ENCODE data around the gene PDE3A. TPM values are rescaled to one million over a fixed set of nuclear protein-coding genes. Genes with fewer than 3 reads are reported as not detected.

PDE3A gene
- total RNA-seq, 1 experiment from 2014 or later = 0.24 TPM

- no peak for DNase-seq
- Histone ChIP-seq H3K36me3 (replicated peaks; ENCODE audit: control insufficient read depth, insufficient read depth, low read length) (no peaks in the 10 kb centered on the region), H3K4me3 (ENCODE audit: insufficient read depth, low read depth, low read length) (no peak overlapping the region), H3K27me3 (ENCODE audit: control insufficient read depth, insufficient read depth, low read length) (no peaks in the 10 kb centered on the region)
Observed at GRCh38 chr12:20473133-20473532, 104.8 kb downstream of the PDE3A start.

- H3K27me3 ChIP-seq (ENCODE audit: control insufficient read depth, insufficient read depth, low read length) = no peaks in the 10 kb centered on the region
- no peak overlapping the region for H3K4me3 ChIP-seq (ENCODE audit: insufficient read depth, low read depth, low read length)
- H3K36me3 ChIP-seq (replicated peaks; ENCODE audit: control insufficient read depth, insufficient read depth, low read length) = no peaks in the 10 kb centered on the region
- DNase-seq = no peak
Observed at GRCh38 chr12:20474016-20474415, 105.7 kb downstream of the PDE3A start.

- no peak for DNase-seq
- Histone ChIP-seq H3K36me3 (replicated peaks; ENCODE audit: control insufficient read depth, insufficient read depth, low read length) (no peaks in the 10 kb centered on the region), H3K4me3 (ENCODE audit: insufficient read depth, low read depth, low read length) (no peak overlapping the region)
Observed at GRCh38 chr12:20474443-20474842, 106.1 kb downstream of the PDE3A start.

GRCh38 chr12:20475542-20475941, 107.2 kb downstream of the PDE3A start:
- DNase-seq = no peak
- Histone ChIP-seq H3K4me3 (ENCODE audit: insufficient read depth, low read depth, low read length) (no peak overlapping the region), H3K27me3 (ENCODE audit: control insufficient read depth, insufficient read depth, low read length) (no peaks in the 10 kb centered on the region)

More at GRCh38 chr12:20474443-20474842, 106.1 kb downstream of the PDE3A start:
- no peaks in the 10 kb centered on the region for H3K27me3 ChIP-seq (ENCODE audit: control insufficient read depth, insufficient read depth, low read length)

GRCh38 chr12:20476551-20476950, 108.2 kb downstream of the PDE3A start:
- no peak overlapping the region for H3K4me3 ChIP-seq (ENCODE audit: insufficient read depth, low read depth, low read length)
- no peak for DNase-seq
- H3K36me3 ChIP-seq (replicated peaks; ENCODE audit: control insufficient read depth, insufficient read depth, low read length) = no peaks in the 10 kb centered on the region
- no peaks in the 10 kb centered on the region for H3K27me3 ChIP-seq (ENCODE audit: control insufficient read depth, insufficient read depth, low read length)

More at GRCh38 chr12:20475542-20475941, 107.2 kb downstream of the PDE3A start:
- no peaks in the 10 kb centered on the region for H3K36me3 ChIP-seq (replicated peaks; ENCODE audit: control insufficient read depth, insufficient read depth, low read length)

GRCh38 chr12:20477255-20477654, 108.9 kb downstream of the PDE3A start:
- DNase-seq = no peak
- H3K4me3 ChIP-seq (ENCODE audit: insufficient read depth, low read depth, low read length) = no peak overlapping the region
- H3K36me3 ChIP-seq (replicated peaks; ENCODE audit: control insufficient read depth, insufficient read depth, low read length) = no peaks in the 10 kb centered on the region
- H3K27me3 ChIP-seq (ENCODE audit: control insufficient read depth, insufficient read depth, low read length) = no peaks in the 10 kb centered on the region

- Histone ChIP-seq H3K36me3 (replicated peaks; ENCODE audit: control insufficient read depth, insufficient read depth, low read length) (no peaks in the 10 kb centered on the region), H3K4me3 (ENCODE audit: insufficient read depth, low read depth, low read length) (no peak overlapping the region), H3K27me3 (ENCODE audit: control insufficient read depth, insufficient read depth, low read length) (no peaks in the 10 kb centered on the region)
- no peak for DNase-seq
Observed at GRCh38 chr12:20477672-20478071, 109.3 kb downstream of the PDE3A start.

GRCh38 chr12:20482491-20483054, 114.2 kb downstream of the PDE3A start:
- H3K4me3 ChIP-seq (ENCODE audit: insufficient read depth, low read depth, low read length) = no peak overlapping the region
- DNase-seq = no peak
- H3K36me3 ChIP-seq (replicated peaks; ENCODE audit: control insufficient read depth, insufficient read depth, low read length) = no peaks in the 10 kb centered on the region
- H3K27me3 ChIP-seq (ENCODE audit: control insufficient read depth, insufficient read depth, low read length) = no peaks in the 10 kb centered on the region

- no peaks in the 10 kb centered on the region for H3K36me3 ChIP-seq (replicated peaks; ENCODE audit: control insufficient read depth, insufficient read depth, low read length)
- no peak for DNase-seq
- H3K4me3 ChIP-seq (ENCODE audit: insufficient read depth, low read depth, low read length) = no peak overlapping the region
- no peaks in the 10 kb centered on the region for H3K27me3 ChIP-seq (ENCODE audit: control insufficient read depth, insufficient read depth, low read length)
Observed at GRCh38 chr12:20483776-20484175, 115.4 kb downstream of the PDE3A start.

- Histone ChIP-seq H3K36me3 (replicated peaks; ENCODE audit: control insufficient read depth, insufficient read depth, low read length) (no peaks in the 10 kb centered on the region), H3K4me3 (ENCODE audit: insufficient read depth, low read depth, low read length) (no peak overlapping the region)
- DNase-seq = no peak
Observed at GRCh38 chr12:20486233-20486632, 117.9 kb downstream of the PDE3A start.

GRCh38 chr12:20487519-20487918, 119.2 kb downstream of the PDE3A start:
- Histone ChIP-seq H3K36me3 (replicated peaks; ENCODE audit: control insufficient read depth, insufficient read depth, low read length) (no peaks in the 10 kb centered on the region), H3K4me3 (ENCODE audit: insufficient read depth, low read depth, low read length) (no peak overlapping the region), H3K27me3 (ENCODE audit: control insufficient read depth, insufficient read depth, low read length) (no peaks in the 10 kb centered on the region)
- no peak for DNase-seq

More at GRCh38 chr12:20486233-20486632, 117.9 kb downstream of the PDE3A start:
- H3K27me3 ChIP-seq (ENCODE audit: control insufficient read depth, insufficient read depth, low read length) = no peaks in the 10 kb centered on the region

GRCh38 chr12:20489645-20490044, 121.3 kb downstream of the PDE3A start:
- H3K27me3 ChIP-seq (ENCODE audit: control insufficient read depth, insufficient read depth, low read length) = no peaks in the 10 kb centered on the region
- DNase-seq = no peak
- no peak overlapping the region for H3K4me3 ChIP-seq (ENCODE audit: insufficient read depth, low read depth, low read length)

GRCh38 chr12:20490213-20490612, 121.9 kb downstream of the PDE3A start:
- no peak overlapping the region for H3K4me3 ChIP-seq (ENCODE audit: insufficient read depth, low read depth, low read length)
- H3K27me3 ChIP-seq (ENCODE audit: control insufficient read depth, insufficient read depth, low read length) = no peaks in the 10 kb centered on the region
- no peaks in the 10 kb centered on the region for H3K36me3 ChIP-seq (replicated peaks; ENCODE audit: control insufficient read depth, insufficient read depth, low read length)
- DNase-seq = no peak

More at GRCh38 chr12:20489645-20490044, 121.3 kb downstream of the PDE3A start:
- no peaks in the 10 kb centered on the region for H3K36me3 ChIP-seq (replicated peaks; ENCODE audit: control insufficient read depth, insufficient read depth, low read length)

GRCh38 chr12:20491290-20491689, 123.0 kb downstream of the PDE3A start:
- Histone ChIP-seq H3K4me3 (ENCODE audit: insufficient read depth, low read depth, low read length) (no peak overlapping the region), H3K36me3 (replicated peaks; ENCODE audit: control insufficient read depth, insufficient read depth, low read length) (no peaks in the 10 kb centered on the region), H3K27me3 (ENCODE audit: control insufficient read depth, insufficient read depth, low read length) (no peaks in the 10 kb centered on the region)
- no peak for DNase-seq

GRCh38 chr12:20492251-20492760, 124.0 kb downstream of the PDE3A start:
- Histone ChIP-seq H3K36me3 (replicated peaks; ENCODE audit: control insufficient read depth, insufficient read depth, low read length) (no peaks in the 10 kb centered on the region), H3K4me3 (ENCODE audit: insufficient read depth, low read depth, low read length) (no peak overlapping the region), H3K27me3 (ENCODE audit: control insufficient read depth, insufficient read depth, low read length) (no peaks in the 10 kb centered on the region)
- no peak for DNase-seq

GRCh38 chr12:20493934-20494333, 125.6 kb downstream of the PDE3A start:
- Histone ChIP-seq H3K27me3 (ENCODE audit: control insufficient read depth, insufficient read depth, low read length) (no peaks in the 10 kb centered on the region), H3K36me3 (replicated peaks; ENCODE audit: control insufficient read depth, insufficient read depth, low read length) (no peaks in the 10 kb centered on the region), H3K4me3 (ENCODE audit: insufficient read depth, low read depth, low read length) (no peak overlapping the region)
- DNase-seq = no peak
